Epithelial cell of esophagus (primary cell): ENCODE measurements around the gene FXR2.

ENCODE experiments used
- DNase-seq: peaks from one replicate; pipeline ENCODE4 v3.0.0; 2010; ENCODE audit warnings: low read depth
- H3K4me3 ChIP-seq: 2 replicates; pipeline ENCODE4 v1.5.1; 2011; ENCODE audit warnings: mild to moderate bottlenecking, low read length, control low read depth
- CTCF ChIP-seq: IDR thresholded peaks from 2 replicates; pipeline ENCODE4 v1.5.1; 2011; ENCODE audit warnings: low read depth, mild to moderate bottlenecking, low read length, control low read depth, inconsistent platforms; ENCODE audit not compliant: insufficient read depth; ENCODE audit errors: missing control alignments

FXR2 gene

GRCh38 chr17:7555320-7555948 is 59.3 kb downstream of the FXR2 start:
- no peak overlapping the region for H3K4me3 ChIP-seq
- no peak for DNase-seq
- peak; percentile 10 for TF ChIP-seq CTCF

GRCh38 chr17:7553356-7553755 is 61.3 kb downstream of the FXR2 start:
- H3K4me3 ChIP-seq = no peak overlapping the region
- TF ChIP-seq CTCF = no peak
- DNase-seq = no peak

GRCh38 chr17:7552621-7553051 is 62.1 kb downstream of the FXR2 start:
- no peak overlapping the region for H3K4me3 ChIP-seq
- no peak for TF ChIP-seq CTCF
- no peak for DNase-seq

GRCh38 chr17:7551396-7551795 is 63.3 kb downstream of the FXR2 start:
- TF ChIP-seq CTCF = no peak
- no peak for DNase-seq
- no peak overlapping the region for H3K4me3 ChIP-seq

GRCh38 chr17:7550344-7550743 is 64.4 kb downstream of the FXR2 start:
- no peak for DNase-seq
- no peak for TF ChIP-seq CTCF
- no peak overlapping the region for H3K4me3 ChIP-seq

GRCh38 chr17:7549401-7550055 is 65.2 kb downstream of the FXR2 start:
- H3K4me3 ChIP-seq = no peak overlapping the region
- DNase-seq = no peak
- no peak for TF ChIP-seq CTCF
